HUES64 (cell line): Measurements from ENCODE around the gene MYOF.
"Not testable (repeated sequence)": the region's sequence is repeated elsewhere in the genome, so short reads cannot be mapped to it uniquely, and the experiment has no call there.

Experiments
- H3K27ac ChIP-seq: 2 replicates; pipeline ENCODE4 v1.7.0; 2013; ENCODE audit warnings: low read depth, low read length, inconsistent platforms
- H3K27me3 ChIP-seq: 2 replicates; pipeline ENCODE4 v1.6.1; 2013; ENCODE audit warnings: mild to moderate bottlenecking, low read length; ENCODE audit not compliant: insufficient read depth
- H3K36me3 ChIP-seq: 2 replicates; pipeline ENCODE4 v1.6.1; 2013; ENCODE audit warnings: mild to moderate bottlenecking, low read length; ENCODE audit not compliant: insufficient read depth
- H3K4me1 ChIP-seq: 2 replicates; pipeline ENCODE4 v1.6.1; 2013; ENCODE audit warnings: mild to moderate bottlenecking, low read length, moderate library complexity; ENCODE audit not compliant: insufficient read depth
- H3K4me3 ChIP-seq: 2 replicates; pipeline ENCODE4 v1.5.1; 2013; ENCODE audit warnings: mild to moderate bottlenecking, low read length, moderate library complexity
- H3K9ac ChIP-seq: 2 replicates; pipeline ENCODE4 v1.6.1; 2013; ENCODE audit warnings: mild to moderate bottlenecking, low read depth, low read length
- H3K9me3 ChIP-seq: 2 replicates; pipeline ENCODE4 v1.6.1; 2013; ENCODE audit warnings: low read depth, low read length; ENCODE audit not compliant: insufficient read depth
- WGBS: fragments of 150-250, 120-280 bp; methylation state at CpG from one replicate; pipeline ENCODE4 v1.1.7; 2013; ENCODE audit warnings: missing lambda C conversion rate; 5-methylcytosine and 5-hydroxymethylcytosine counted together

The MYOF gene

GRCh38 chr10:93342366-93342765, 139.8 kb downstream of the MYOF start:
- no peak overlapping the region for H3K27ac ChIP-seq
- H3K9ac ChIP-seq: no peak overlapping the region
- no peaks in the 10 kb centered on the region for H3K27me3 ChIP-seq
- no peaks in the 10 kb centered on the region for H3K9me3 ChIP-seq
- 96% methylated on average over 3 of the region's 4 CpGs for WGBS
- H3K4me1 ChIP-seq: no peaks in the 10 kb centered on the region
- no peak overlapping the region for H3K4me3 ChIP-seq
- no peaks in the 10 kb centered on the region for H3K36me3 ChIP-seq

- Histone ChIP-seq H3K27me3 (no peaks in the 10 kb centered on the region), H3K4me1 (peaks cover 18% of the 10 kb centered on the region), H3K27ac (no peak overlapping the region), H3K36me3 (no peaks in the 10 kb centered on the region), H3K4me3 (no peak overlapping the region), H3K9ac (no peak overlapping the region), H3K9me3 (no peaks in the 10 kb centered on the region)
- WGBS: 93% methylated on average over 7 of the region's 7 CpGs
Measured at GRCh38 chr10:93337309-93337721, 144.8 kb downstream of the MYOF start.

- peaks cover 18% of the 10 kb centered on the region for H3K4me1 ChIP-seq
- no peak overlapping the region for H3K9ac ChIP-seq
- no peak overlapping the region for H3K27ac ChIP-seq
- no peaks in the 10 kb centered on the region for H3K27me3 ChIP-seq
- no peak overlapping the region for H3K4me3 ChIP-seq
- WGBS: 100% methylated on average over 1 of the region's 1 CpG
- H3K36me3 ChIP-seq: no peaks in the 10 kb centered on the region
- no peaks in the 10 kb centered on the region for H3K9me3 ChIP-seq
Measured at GRCh38 chr10:93336678-93337077, 145.5 kb downstream of the MYOF start.

- 93% methylated on average over 6 of the region's 6 CpGs for WGBS
- Histone ChIP-seq H3K36me3 (no peaks in the 10 kb centered on the region), H3K9me3 (no peaks in the 10 kb centered on the region), H3K27ac (no peak overlapping the region), H3K4me1 (peaks cover 18% of the 10 kb centered on the region), H3K9ac (no peak overlapping the region), H3K4me3 (no peak overlapping the region), H3K27me3 (no peaks in the 10 kb centered on the region)
Measured at GRCh38 chr10:93336110-93336509, 146.0 kb downstream of the MYOF start.

GRCh38 chr10:93334901-93335327, 147.2 kb downstream of the MYOF start:
- H3K9me3 ChIP-seq: no peaks in the 10 kb centered on the region
- H3K27me3 ChIP-seq: no peaks in the 10 kb centered on the region
- peaks cover 18% of the 10 kb centered on the region for H3K4me1 ChIP-seq
- WGBS: 73% methylated on average over 9 of the region's 9 CpGs
- no peak overlapping the region for H3K9ac ChIP-seq
- no peak overlapping the region for H3K4me3 ChIP-seq
- no peaks in the 10 kb centered on the region for H3K36me3 ChIP-seq
- H3K27ac ChIP-seq: no peak overlapping the region

GRCh38 chr10:93334181-93334580, 148.0 kb downstream of the MYOF start:
- Histone ChIP-seq H3K9me3 (no peaks in the 10 kb centered on the region), H3K36me3 (no peaks in the 10 kb centered on the region), H3K27me3 (no peaks in the 10 kb centered on the region), H3K4me1 (peaks cover 18% of the 10 kb centered on the region), H3K4me3 (no peak overlapping the region), H3K9ac (no peak overlapping the region), H3K27ac (no peak overlapping the region; the same call in 1 of the 2 replicates)
- 83% methylated on average over 3 of the region's 3 CpGs for WGBS

- H3K4me3 ChIP-seq: no peak overlapping the region
- peaks cover 18% of the 10 kb centered on the region for H3K4me1 ChIP-seq
- WGBS: 65% methylated on average over 15 of the region's 15 CpGs
- H3K9me3 ChIP-seq: no peaks in the 10 kb centered on the region
- H3K36me3 ChIP-seq: no peaks in the 10 kb centered on the region
- no peak overlapping the region for H3K9ac ChIP-seq
- H3K27ac ChIP-seq: peak overlapping the region; percentile 13; the same call in 1 of the 2 replicates
- H3K27me3 ChIP-seq: no peaks in the 10 kb centered on the region
Measured at GRCh38 chr10:93333278-93333978, 148.7 kb downstream of the MYOF start.

- Histone ChIP-seq H3K27ac (no peak overlapping the region), H3K27me3 (no peaks in the 10 kb centered on the region), H3K9me3 (no peaks in the 10 kb centered on the region), H3K36me3 (no peaks in the 10 kb centered on the region), H3K4me3 (no peak overlapping the region), H3K9ac (no peak overlapping the region), H3K4me1 (peaks cover 18% of the 10 kb centered on the region)
- WGBS: over 99% methylated on average over 3 of the region's 3 CpGs
Measured at GRCh38 chr10:93330824-93331223, 151.3 kb downstream of the MYOF start.

GRCh38 chr10:93319896-93320295, 162.2 kb downstream of the MYOF start:
- H3K27me3 ChIP-seq: no peaks in the 10 kb centered on the region
- no peaks in the 10 kb centered on the region for H3K4me1 ChIP-seq
- no peak overlapping the region for H3K27ac ChIP-seq
- no peaks in the 10 kb centered on the region for H3K9me3 ChIP-seq
- no peak overlapping the region for H3K9ac ChIP-seq
- H3K36me3 ChIP-seq: peaks cover 21% of the 10 kb centered on the region
- no peak overlapping the region for H3K4me3 ChIP-seq
- 95% methylated on average over 6 of the region's 6 CpGs for WGBS

- Histone ChIP-seq H3K36me3 (peaks cover 21% of the 10 kb centered on the region), H3K27ac (no peak overlapping the region), H3K9me3 (no peaks in the 10 kb centered on the region), H3K4me1 (no peaks in the 10 kb centered on the region), H3K9ac (no peak overlapping the region), H3K27me3 (no peaks in the 10 kb centered on the region), H3K4me3 (no peak overlapping the region)
- 89% methylated on average over 4 of the region's 4 CpGs for WGBS
Measured at GRCh38 chr10:93319096-93319495, 163.0 kb downstream of the MYOF start.

- H3K36me3 ChIP-seq: peaks cover 11% of the 10 kb centered on the region; the same call in 1 of the 2 replicates
Measured at GRCh38 chr10:93315246-93315645, 166.9 kb downstream of the MYOF start.

GRCh38 chr10:93314656-93315055, 167.5 kb downstream of the MYOF start:
- WGBS: 86% methylated on average over 3 of the region's 3 CpGs
- H3K4me1 ChIP-seq, H3K4me3 ChIP-seq, H3K9ac ChIP-seq, H3K9me3 ChIP-seq, H3K27ac ChIP-seq, H3K27me3 ChIP-seq: not testable (repeated sequence)
- H3K36me3 ChIP-seq: peaks cover 11% of the 10 kb centered on the region; the same call in 1 of the 2 replicates

More at GRCh38 chr10:93315246-93315645, 166.9 kb downstream of the MYOF start:
- no peak overlapping the region for H3K27ac ChIP-seq
- no peaks in the 10 kb centered on the region for H3K27me3 ChIP-seq
- H3K4me1 ChIP-seq: no peaks in the 10 kb centered on the region
- no peak overlapping the region for H3K9ac ChIP-seq
- H3K9me3 ChIP-seq: no peaks in the 10 kb centered on the region
- no peak overlapping the region for H3K4me3 ChIP-seq
- WGBS: 91% methylated on average over 7 of the region's 7 CpGs
